HTERT RPE-1 (cell line): ENCODE measurements around the gene RASA4.
"Not testable (repeated sequence)": the region's sequence is repeated elsewhere in the genome, so short reads cannot be mapped to it uniquely, and the experiment has no call there.

Experiments
- in situ Hi-C: fragments of 300-500 bp; cut with MboI; formaldehyde crosslinking; loops from 4 replicates; pipeline ENCODE4 v1.14.3; 2020; ENCODE audit warnings: low sequenced_read_pairs

The RASA4 gene

GRCh38 chr7:102544372-102544771 is 72.2 kb downstream of the RASA4 start:
- in situ Hi-C loops, result not testable (repeated sequence)

- in situ Hi-C loops, result not testable (repeated sequence)
Observed at GRCh38 chr7:102543596-102543995, 73.0 kb downstream of the RASA4 start, which contains the start of gene UPK3BL2. Gene UPK3BL2 (minus strand): TSS chr7:102543696. CDS start chr7:102543636, 60 bp downstream.

- in situ Hi-C loops, result not testable (repeated sequence)
Observed at GRCh38 chr7:102542771-102543170, 73.8 kb downstream of the RASA4 start.

DNA sequence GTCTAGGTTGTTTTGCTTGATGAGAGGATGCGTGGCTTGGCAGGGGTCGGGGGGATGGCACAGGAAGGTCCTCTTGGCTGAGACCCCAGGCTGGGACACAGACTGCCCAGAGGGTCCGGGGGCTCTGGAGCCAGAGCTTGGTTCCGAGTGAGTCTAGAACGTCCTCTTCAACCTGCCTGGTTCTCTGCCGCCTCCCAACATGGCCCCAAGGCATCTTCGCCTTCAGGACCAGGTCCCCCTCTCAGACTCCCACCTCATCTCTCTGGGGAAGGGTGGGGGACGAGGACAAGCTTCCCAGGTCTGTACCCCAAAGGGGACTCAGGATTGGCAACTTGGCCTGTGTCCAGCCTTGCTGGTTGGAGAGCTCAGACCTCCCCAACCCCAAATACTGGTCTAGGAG is 74.5 kb downstream of the RASA4 start:
- in situ Hi-C loops, result not testable (repeated sequence)

GRCh38 chr7:102540604-102541003 is 76.0 kb downstream of the RASA4 start:
- in situ Hi-C loops, result not testable (repeated sequence)

DNA sequence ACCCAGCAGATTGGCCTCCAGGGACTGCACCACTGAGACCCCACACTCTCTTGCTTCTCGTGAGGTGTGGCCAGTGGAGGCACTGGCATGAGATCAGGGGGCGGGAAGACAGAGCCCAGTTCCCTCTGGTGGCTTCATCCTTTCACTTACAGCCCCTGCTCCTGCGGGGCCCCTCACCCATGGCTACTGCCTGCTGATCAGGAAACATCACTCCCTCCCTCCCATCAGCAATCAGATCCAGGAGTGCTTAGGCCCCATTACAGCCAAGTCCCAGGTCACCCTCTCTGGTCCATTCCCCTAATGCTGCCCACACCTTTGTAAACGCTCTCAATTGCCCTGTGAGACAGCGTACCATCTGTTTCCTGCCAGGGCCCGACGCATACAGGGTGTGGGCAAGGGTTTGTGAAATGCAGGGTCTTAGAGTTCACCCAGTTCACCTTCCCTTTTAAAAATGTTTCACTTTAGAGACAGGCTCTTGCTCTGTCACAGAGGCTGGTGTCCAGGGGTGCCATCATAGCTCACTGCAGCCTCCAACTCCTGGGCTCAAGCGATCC is 81.4 kb downstream of the RASA4 start:
- in situ Hi-C loops, result not testable (repeated sequence)

GRCh38 chr7:102532127-102532526 is 84.4 kb downstream of the RASA4 start:
- in situ Hi-C loops, result not testable (repeated sequence)

- in situ Hi-C loops, result not testable (repeated sequence)
Observed at GRCh38 chr7:102531583-102531982, 85.0 kb downstream of the RASA4 start.

GRCh38 chr7:102527822-102528793 is 88.4 kb downstream of the RASA4 start:
- in situ Hi-C loops, result not testable (repeated sequence)

DNA sequence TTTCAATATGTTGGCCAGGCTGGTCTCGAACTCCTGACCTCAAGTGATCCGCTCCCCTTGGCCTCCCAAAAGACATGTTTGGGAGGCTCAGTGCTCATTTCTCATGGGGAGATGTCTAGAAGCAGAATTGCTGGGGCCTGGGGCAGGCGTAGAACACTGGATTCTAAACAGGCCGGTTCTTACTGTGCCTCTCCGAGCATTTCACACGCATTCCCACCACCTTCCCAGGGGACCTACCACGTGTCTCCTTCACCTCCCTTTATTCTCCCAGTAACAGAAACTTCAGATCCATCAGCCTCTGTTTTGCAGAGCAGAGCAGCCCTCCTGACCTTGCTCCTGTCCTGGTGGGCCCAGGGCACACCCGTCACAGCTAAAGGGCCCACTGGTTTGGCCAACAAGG is 89.4 kb downstream of the RASA4 start:
- in situ Hi-C loops, result not testable (repeated sequence)

- in situ Hi-C loops, result not testable (repeated sequence)
Observed at GRCh38 chr7:102524803-102525202, 91.8 kb downstream of the RASA4 start.
